Measurements from ENCODE around the gene RPUSD4. TPM values are rescaled to one million over a fixed set of nuclear protein-coding genes. Genes with fewer than 3 reads are reported as not detected.

The RPUSD4 gene
- total RNA-seq, 4 donors from 2014 or later, result 11.7 to 35.3 (median 23.6) TPM

GRCh38 chr11:126155402-126156187 lies 55.9 kb downstream of the RPUSD4 start:
- H3K4me3 ChIP-seq, result no peak overlapping the region
- H3K9me3 ChIP-seq, result no peaks in the 10 kb centered on the region
- no peaks in the 10 kb centered on the region for H3K27me3 ChIP-seq
- H3K27ac ChIP-seq, result no peak overlapping the region
- no peak for TF ChIP-seq CTCF (IDR thresholded peaks at IDR 0.05)
- peaks cover 0 to 23% (median 0%) of the 10 kb centered on the region in 4 donors for H3K4me1 ChIP-seq
- DNase-seq, result no peak
- no peaks in the 10 kb centered on the region for H3K36me3 ChIP-seq

DNA sequence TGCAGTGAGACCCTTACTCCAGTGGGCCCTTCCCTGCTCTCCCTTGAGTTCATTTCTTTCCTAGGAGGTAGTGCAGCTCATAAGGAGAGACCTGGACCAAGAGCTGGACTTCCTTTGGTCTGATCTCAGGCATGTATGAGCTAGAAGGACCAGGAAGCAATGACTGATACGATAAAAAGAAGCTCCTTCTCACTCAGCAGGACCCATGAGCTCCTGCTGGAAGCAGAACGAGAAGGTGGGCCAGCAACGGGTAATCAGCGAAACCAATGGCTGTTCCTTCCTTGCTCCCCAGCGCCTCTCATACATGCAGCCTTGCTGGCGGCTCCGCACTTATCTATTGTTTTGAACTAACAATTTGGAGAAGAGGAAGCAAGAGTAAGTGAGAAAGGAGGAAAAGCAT lies 56.8 kb downstream of the RPUSD4 start:
- Histone ChIP-seq H3K27ac (peak overlapping the region in 1 of 4 donors; percentile 65), H3K27me3 (no peaks in the 10 kb centered on the region), H3K36me3 (no peaks in the 10 kb centered on the region), H3K4me3 (no peak overlapping the region), H3K9me3 (no peaks in the 10 kb centered on the region), H3K4me1 (peaks cover 0 to 23% (median 0%) of the 10 kb centered on the region in 4 donors)
- DNase-seq, result no peak
- no peak for TF ChIP-seq CTCF (IDR thresholded peaks at IDR 0.05)
- no peak for TF ChIP-seq POLR2A (IDR thresholded peaks at IDR 0.05)

- peaks cover 0 to 23% (median 0%) of the 10 kb centered on the region in 4 donors for H3K4me1 ChIP-seq
- H3K27ac ChIP-seq, result peak overlapping the region in 2 of 4 donors; percentile 53 to 65
- H3K36me3 ChIP-seq, result no peaks in the 10 kb centered on the region
- no peaks in the 10 kb centered on the region for H3K9me3 ChIP-seq
- peak in 2 of 3 donors; percentile 71 to 81 for DNase-seq
- no peak overlapping the region for H3K4me3 ChIP-seq
- H3K27me3 ChIP-seq, result no peaks in the 10 kb centered on the region
- TF ChIP-seq CTCF (IDR thresholded peaks at IDR 0.05) (peak in 2 of 6 experiments; percentile 7 to 10), POLR2A (IDR thresholded peaks at IDR 0.05) (no peak)
Observed at GRCh38 chr11:126153972-126154371, 57.5 kb downstream of the RPUSD4 start.

GRCh38 chr11:126153006-126153405 lies 58.4 kb downstream of the RPUSD4 start:
- Histone ChIP-seq H3K9me3 (no peaks in the 10 kb centered on the region), H3K4me3 (no peak overlapping the region), H3K36me3 (no peaks in the 10 kb centered on the region), H3K27ac (no peak overlapping the region), H3K27me3 (no peaks in the 10 kb centered on the region), H3K4me1 (peaks cover 0 to 22% (median 0%) of the 10 kb centered on the region in 4 donors)
- TF ChIP-seq CTCF (IDR thresholded peaks at IDR 0.05), result no peak
- no peak for DNase-seq

GRCh38 chr11:126152586-126152985 lies 58.9 kb downstream of the RPUSD4 start:
- Histone ChIP-seq H3K4me1 (peaks cover 0 to 21% (median 0%) of the 10 kb centered on the region in 4 donors), H3K4me3 (no peak overlapping the region), H3K9me3 (no peaks in the 10 kb centered on the region), H3K27me3 (no peaks in the 10 kb centered on the region), H3K36me3 (no peaks in the 10 kb centered on the region), H3K27ac (no peak overlapping the region)
- no peak for DNase-seq
- TF ChIP-seq POLR2A (IDR thresholded peaks at IDR 0.05) (no peak), CTCF (IDR thresholded peaks at IDR 0.05) (no peak)
